Measurements from ENCODE around the gene ZP2.

Gene ZP2

GRCh38 chr16:21169249-21169981 is 42.0 kb downstream of the ZP2 start:
- no peak overlapping the region for H3K9ac ChIP-seq (ENCODE audit: low read length)
- no peak overlapping the region for H3K4me3 ChIP-seq (ENCODE audit: low read length)
- H3K9me3 ChIP-seq (ENCODE audit: control insufficient read depth, low read depth, low read length) = no peaks in the 10 kb centered on the region
- no peaks in the 10 kb centered on the region for H3K27me3 ChIP-seq (ENCODE audit: control insufficient read depth, insufficient read depth, low read length)
- no peak overlapping the region for H3K27ac ChIP-seq (ENCODE audit: low read length)
- H3K36me3 ChIP-seq (ENCODE audit: control insufficient read depth, low read depth, low read length) = peaks cover 65% of the 10 kb centered on the region
- H3K4me1 ChIP-seq (ENCODE audit: control insufficient read depth, low read depth, low read length) = no peaks in the 10 kb centered on the region

GRCh38 chr16:21167929-21168602 is 43.3 kb downstream of the ZP2 start:
- Histone ChIP-seq H3K9ac (ENCODE audit: low read length) (no peak overlapping the region), H3K9me3 (ENCODE audit: control insufficient read depth, low read depth, low read length) (no peaks in the 10 kb centered on the region), H3K4me1 (ENCODE audit: control insufficient read depth, low read depth, low read length) (no peaks in the 10 kb centered on the region), H3K27me3 (ENCODE audit: control insufficient read depth, insufficient read depth, low read length) (no peaks in the 10 kb centered on the region), H3K4me3 (ENCODE audit: low read length) (no peak overlapping the region), H3K36me3 (ENCODE audit: control insufficient read depth, low read depth, low read length) (peaks cover 58% of the 10 kb centered on the region), H3K27ac (ENCODE audit: low read length) (no peak overlapping the region)

- no peaks in the 10 kb centered on the region for H3K9me3 ChIP-seq (ENCODE audit: control insufficient read depth, low read depth, low read length)
- H3K36me3 ChIP-seq (ENCODE audit: control insufficient read depth, low read depth, low read length) = peaks cover 58% of the 10 kb centered on the region
- no peak overlapping the region for H3K27ac ChIP-seq (ENCODE audit: low read length)
- no peak overlapping the region for H3K9ac ChIP-seq (ENCODE audit: low read length)
- no peaks in the 10 kb centered on the region for H3K27me3 ChIP-seq (ENCODE audit: control insufficient read depth, insufficient read depth, low read length)
- H3K4me1 ChIP-seq (ENCODE audit: control insufficient read depth, low read depth, low read length) = no peaks in the 10 kb centered on the region
- no peak overlapping the region for H3K4me3 ChIP-seq (ENCODE audit: low read length)
Observed at GRCh38 chr16:21167360-21167759, 44.0 kb downstream of the ZP2 start.

- H3K4me3 ChIP-seq (ENCODE audit: low read length) = no peak overlapping the region
- H3K36me3 ChIP-seq (ENCODE audit: control insufficient read depth, low read depth, low read length) = peaks cover 56% of the 10 kb centered on the region
- no peaks in the 10 kb centered on the region for H3K4me1 ChIP-seq (ENCODE audit: control insufficient read depth, low read depth, low read length)
- no peak overlapping the region for H3K9ac ChIP-seq (ENCODE audit: low read length)
- no peaks in the 10 kb centered on the region for H3K27me3 ChIP-seq (ENCODE audit: control insufficient read depth, insufficient read depth, low read length)
- H3K9me3 ChIP-seq (ENCODE audit: control insufficient read depth, low read depth, low read length) = no peaks in the 10 kb centered on the region
- no peak overlapping the region for H3K27ac ChIP-seq (ENCODE audit: low read length)
Observed at GRCh38 chr16:21166561-21166961, 44.8 kb downstream of the ZP2 start.

GRCh38 chr16:21164521-21165168 is 46.7 kb downstream of the ZP2 start:
- no peaks in the 10 kb centered on the region for H3K27me3 ChIP-seq (ENCODE audit: control insufficient read depth, insufficient read depth, low read length)
- H3K4me3 ChIP-seq (ENCODE audit: low read length) = no peak overlapping the region
- peaks cover 4% of the 10 kb centered on the region for H3K4me1 ChIP-seq (ENCODE audit: control insufficient read depth, low read depth, low read length)
- H3K27ac ChIP-seq (ENCODE audit: low read length) = no peak overlapping the region
- H3K36me3 ChIP-seq (ENCODE audit: control insufficient read depth, low read depth, low read length) = peaks cover 47% of the 10 kb centered on the region
- no peaks in the 10 kb centered on the region for H3K9me3 ChIP-seq (ENCODE audit: control insufficient read depth, low read depth, low read length)
- no peak overlapping the region for H3K9ac ChIP-seq (ENCODE audit: low read length)

- peaks cover 44% of the 10 kb centered on the region for H3K36me3 ChIP-seq (ENCODE audit: control insufficient read depth, low read depth, low read length)
- H3K27ac ChIP-seq (ENCODE audit: low read length) = no peak overlapping the region
Observed at GRCh38 chr16:21163576-21163975, 47.8 kb downstream of the ZP2 start.

GRCh38 chr16:21162661-21163151 is 48.7 kb downstream of the ZP2 start:
- H3K4me1 ChIP-seq (ENCODE audit: control insufficient read depth, low read depth, low read length) = peaks cover 10% of the 10 kb centered on the region
- H3K9ac ChIP-seq (ENCODE audit: low read length) = no peak overlapping the region
- no peak overlapping the region for H3K4me3 ChIP-seq (ENCODE audit: low read length)
- H3K36me3 ChIP-seq (ENCODE audit: control insufficient read depth, low read depth, low read length) = peaks cover 44% of the 10 kb centered on the region
- H3K27ac ChIP-seq (ENCODE audit: low read length) = no peak overlapping the region
- no peaks in the 10 kb centered on the region for H3K9me3 ChIP-seq (ENCODE audit: control insufficient read depth, low read depth, low read length)
- peaks cover 5% of the 10 kb centered on the region for H3K27me3 ChIP-seq (ENCODE audit: control insufficient read depth, insufficient read depth, low read length)

More at GRCh38 chr16:21163576-21163975, 47.8 kb downstream of the ZP2 start:
- Histone ChIP-seq H3K4me3 (ENCODE audit: low read length) (no peak overlapping the region), H3K9ac (ENCODE audit: low read length) (no peak overlapping the region), H3K4me1 (ENCODE audit: control insufficient read depth, low read depth, low read length) (peaks cover 4% of the 10 kb centered on the region), H3K9me3 (ENCODE audit: control insufficient read depth, low read depth, low read length) (no peaks in the 10 kb centered on the region), H3K27me3 (ENCODE audit: control insufficient read depth, insufficient read depth, low read length) (no peaks in the 10 kb centered on the region)

GRCh38 chr16:21161211-21161610 is 50.2 kb downstream of the ZP2 start:
- Histone ChIP-seq H3K9me3 (ENCODE audit: control insufficient read depth, low read depth, low read length) (no peaks in the 10 kb centered on the region), H3K27ac (ENCODE audit: low read length) (no peak overlapping the region), H3K36me3 (ENCODE audit: control insufficient read depth, low read depth, low read length) (peaks cover 33% of the 10 kb centered on the region), H3K4me3 (ENCODE audit: low read length) (no peak overlapping the region), H3K9ac (ENCODE audit: low read length) (no peak overlapping the region), H3K4me1 (ENCODE audit: control insufficient read depth, low read depth, low read length) (peaks cover 10% of the 10 kb centered on the region), H3K27me3 (ENCODE audit: control insufficient read depth, insufficient read depth, low read length) (peaks cover 10% of the 10 kb centered on the region)

GRCh38 chr16:21160276-21160675 is 51.1 kb downstream of the ZP2 start:
- no peaks in the 10 kb centered on the region for H3K9me3 ChIP-seq (ENCODE audit: control insufficient read depth, low read depth, low read length)
- no peak overlapping the region for H3K27ac ChIP-seq (ENCODE audit: low read length)
- peaks cover 10% of the 10 kb centered on the region for H3K27me3 ChIP-seq (ENCODE audit: control insufficient read depth, insufficient read depth, low read length)
- H3K9ac ChIP-seq (ENCODE audit: low read length) = peak overlapping the region; percentile 43
- H3K36me3 ChIP-seq (ENCODE audit: control insufficient read depth, low read depth, low read length) = peaks cover 30% of the 10 kb centered on the region
- peak overlapping the region; percentile 77 for H3K4me3 ChIP-seq (ENCODE audit: low read length)
- H3K4me1 ChIP-seq (ENCODE audit: control insufficient read depth, low read depth, low read length) = peaks cover 10% of the 10 kb centered on the region

GRCh38 chr16:21159281-21159951 is 52.0 kb downstream of the ZP2 start:
- Histone ChIP-seq H3K9me3 (ENCODE audit: control insufficient read depth, low read depth, low read length) (no peaks in the 10 kb centered on the region), H3K4me1 (ENCODE audit: control insufficient read depth, low read depth, low read length) (peaks cover 10% of the 10 kb centered on the region), H3K9ac (ENCODE audit: low read length) (peak overlapping the region; percentile 43), H3K27ac (ENCODE audit: low read length) (no peak overlapping the region), H3K36me3 (ENCODE audit: control insufficient read depth, low read depth, low read length) (peaks cover 26% of the 10 kb centered on the region), H3K27me3 (ENCODE audit: control insufficient read depth, insufficient read depth, low read length) (peaks cover 10% of the 10 kb centered on the region), H3K4me3 (ENCODE audit: low read length) (peak overlapping the region; percentile 77)
